Epithelial cell of umbilical artery (primary cell): ENCODE measurements around the gene CYP2J2. TPM values are rescaled to one million over a fixed set of nuclear protein-coding genes. Genes with fewer than 3 reads are reported as not detected.

ENCODE experiments used
- total RNA-seq: library from RNA; depleted of rRNA; stranded (reverse); fragments of >200 nt; gene quantifications from 2 replicates; pipeline ENCODE4 v1.2.3, GENCODE V29; 2014

CYP2J2 gene, protein sequence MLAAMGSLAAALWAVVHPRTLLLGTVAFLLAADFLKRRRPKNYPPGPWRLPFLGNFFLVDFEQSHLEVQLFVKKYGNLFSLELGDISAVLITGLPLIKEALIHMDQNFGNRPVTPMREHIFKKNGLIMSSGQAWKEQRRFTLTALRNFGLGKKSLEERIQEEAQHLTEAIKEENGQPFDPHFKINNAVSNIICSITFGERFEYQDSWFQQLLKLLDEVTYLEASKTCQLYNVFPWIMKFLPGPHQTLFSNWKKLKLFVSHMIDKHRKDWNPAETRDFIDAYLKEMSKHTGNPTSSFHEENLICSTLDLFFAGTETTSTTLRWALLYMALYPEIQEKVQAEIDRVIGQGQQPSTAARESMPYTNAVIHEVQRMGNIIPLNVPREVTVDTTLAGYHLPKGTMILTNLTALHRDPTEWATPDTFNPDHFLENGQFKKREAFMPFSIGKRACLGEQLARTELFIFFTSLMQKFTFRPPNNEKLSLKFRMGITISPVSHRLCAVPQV
- under 0.01 and 0.91 TPM in 2 replicates for total RNA-seq

DNA sequence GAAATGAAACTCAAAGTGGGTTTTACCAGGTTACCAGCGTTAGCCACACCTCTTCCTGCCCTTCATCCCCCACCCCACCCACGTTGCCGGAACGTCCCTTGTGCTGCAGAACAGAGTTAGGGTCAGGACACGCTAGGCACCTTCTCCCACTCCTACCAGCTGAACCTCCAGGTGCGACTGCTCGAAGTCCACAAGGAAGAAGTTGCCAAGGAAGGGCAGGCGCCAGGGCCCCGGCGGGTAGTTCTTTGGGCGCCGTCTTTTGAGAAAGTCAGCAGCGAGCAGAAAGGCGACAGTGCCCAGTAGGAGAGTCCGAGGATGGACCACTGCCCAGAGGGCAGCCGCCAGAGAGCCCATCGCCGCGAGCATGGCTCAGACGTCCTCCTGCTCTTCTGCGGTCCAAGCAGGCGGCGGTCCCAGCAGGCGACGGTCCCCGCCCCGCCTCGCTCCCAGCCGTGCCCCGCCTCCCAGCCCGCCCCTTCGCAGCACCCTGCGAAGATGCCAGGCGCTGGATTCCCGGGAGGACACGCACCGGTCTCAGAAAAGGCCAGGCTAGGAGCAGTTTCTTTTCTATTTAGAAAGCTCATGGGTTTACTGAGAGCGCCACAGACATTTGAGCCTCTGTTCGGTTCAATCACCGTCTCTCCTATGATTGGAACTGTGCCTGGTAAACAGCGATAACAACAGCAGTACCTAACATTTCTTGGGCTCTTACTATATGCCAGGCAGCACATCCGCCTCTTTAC lies at the start of gene CYP2J2:
CYP2J2 (minus strand) TSS at position 393 of the 743 bp plus-strand sequence; CDS start at position 366, 27 bp downstream.

Other genes with a start within 250 kb of the CYP2J2 start
- not detected in 2 replicates for gene HOOK1, start 111.8 kb downstream of the CYP2J2 start, total RNA-seq
- not detected in 2 replicates for gene C1orf87, start 147.0 kb upstream of the CYP2J2 start, total RNA-seq